ENCODE results near the gene MT1M.

DNA sequence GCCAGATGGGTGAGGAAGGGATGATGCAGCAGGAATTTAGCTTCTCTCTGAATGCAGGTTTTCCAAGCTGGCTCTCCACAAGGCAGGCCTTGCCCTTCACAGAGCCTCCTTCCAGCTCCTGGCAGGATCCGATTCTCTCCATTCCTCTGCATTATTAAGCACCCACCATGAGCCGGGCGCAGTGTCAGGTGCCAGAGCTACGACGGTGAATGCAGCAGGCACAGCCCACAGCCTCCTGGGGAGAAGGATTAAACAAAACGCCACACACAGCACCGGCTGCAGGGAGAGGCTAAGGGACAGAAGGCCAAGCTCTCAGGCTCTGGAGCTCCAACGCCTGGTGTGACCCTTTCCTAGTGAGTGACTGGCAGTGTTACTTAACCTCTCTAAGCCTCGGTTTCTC is 31.1 kb upstream of the MT1M start:
- TF ChIP-seq MAFK (IDR thresholded peaks at IDR 0.05; ENCODE audit: partially characterized antibody) (no peak), KDM5A (IDR thresholded peaks at IDR 0.05) (no peak), RAD21 (conservative IDR thresholded peaks at IDR 0.05 in 1 of 2, IDR thresholded peaks at IDR 0.05 in 1 of 2) (no peak)
- TF ChIP-seq, protein P1, sequence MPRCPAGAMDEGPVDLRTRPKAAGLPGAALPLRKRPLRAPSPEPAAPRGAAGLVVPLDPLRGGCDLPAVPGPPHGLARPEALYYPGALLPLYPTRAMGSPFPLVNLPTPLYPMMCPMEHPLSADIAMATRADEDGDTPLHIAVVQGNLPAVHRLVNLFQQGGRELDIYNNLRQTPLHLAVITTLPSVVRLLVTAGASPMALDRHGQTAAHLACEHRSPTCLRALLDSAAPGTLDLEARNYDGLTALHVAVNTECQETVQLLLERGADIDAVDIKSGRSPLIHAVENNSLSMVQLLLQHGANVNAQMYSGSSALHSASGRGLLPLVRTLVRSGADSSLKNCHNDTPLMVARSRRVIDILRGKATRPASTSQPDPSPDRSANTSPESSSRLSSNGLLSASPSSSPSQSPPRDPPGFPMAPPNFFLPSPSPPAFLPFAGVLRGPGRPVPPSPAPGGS (IDR thresholded peaks at IDR 0.05): no peak
- TF ChIP-seq, protein P2, sequence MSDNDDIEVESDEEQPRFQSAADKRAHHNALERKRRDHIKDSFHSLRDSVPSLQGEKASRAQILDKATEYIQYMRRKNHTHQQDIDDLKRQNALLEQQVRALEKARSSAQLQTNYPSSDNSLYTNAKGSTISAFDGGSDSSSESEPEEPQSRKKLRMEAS (IDR thresholded peaks at IDR 0.05): no peak
